Activated CD4-positive, alpha-beta memory T cell treated with anti-CD3 and anti-CD28 coated beads for 36 hours (primary cell): ENCODE measurements around the gene TAS2R50. TPM values are rescaled to one million over a fixed set of nuclear protein-coding genes. Genes with fewer than 3 reads are reported as not detected.

ENCODE experiments used
- CTCF ChIA-PET: fragments of 350-600 bp; sonication (Branson Sonifier 250); formaldehyde crosslinking; loops from one replicate; lab custom pipeline; 2021; ENCODE audit warnings: antibody characterized with exemption, inconsistent platforms; lab: Charles Lee
- POLR2A ChIA-PET: fragments of 350-600 bp; sonication (Branson Sonifier 250); formaldehyde crosslinking; loops from one replicate; lab custom pipeline; 2021; ENCODE audit warnings: antibody characterized with exemption; lab: Charles Lee
- DNase-seq: peaks from one replicate; pipeline ENCODE4 v3.0.0-alpha.2; 2020
- H3K27ac Mint-ChIP-seq: one replicate; pipeline ENCODE4 v1.8.0; 2021; ENCODE audit warnings: mixed read lengths
- H3K27me3 Mint-ChIP-seq: one replicate; pipeline ENCODE4 v1.8.0; 2021; ENCODE audit warnings: mixed read lengths
- H3K36me3 Mint-ChIP-seq: one replicate; pipeline ENCODE4 v1.8.0; 2021; ENCODE audit warnings: mixed read lengths
- H3K4me1 Mint-ChIP-seq: one replicate; pipeline ENCODE4 v1.8.0; 2021; ENCODE audit warnings: low read depth, mixed read lengths
- H3K4me3 Mint-ChIP-seq: one replicate; pipeline ENCODE4 v1.8.0; 2021; ENCODE audit warnings: mild to moderate bottlenecking, mixed read lengths
- H3K9me3 Mint-ChIP-seq: one replicate; pipeline ENCODE4 v1.8.0; 2021; ENCODE audit warnings: mixed read lengths
- intact Hi-C: fragments of 100-400 bp; cut with micrococcal nuclease; formaldehyde crosslinking; loops from one replicate; pipeline ENCODE4 v1.15.1; 2023
- total RNA-seq, 2 experiments: library from RNA; stranded (reverse); gene quantifications; one replicate each; pipeline ENCODE4 v1.2.3, GENCODE V29; 2021

TAS2R50 gene
- total RNA-seq, 2 experiments from 2014 or later, result not detected

DNA sequence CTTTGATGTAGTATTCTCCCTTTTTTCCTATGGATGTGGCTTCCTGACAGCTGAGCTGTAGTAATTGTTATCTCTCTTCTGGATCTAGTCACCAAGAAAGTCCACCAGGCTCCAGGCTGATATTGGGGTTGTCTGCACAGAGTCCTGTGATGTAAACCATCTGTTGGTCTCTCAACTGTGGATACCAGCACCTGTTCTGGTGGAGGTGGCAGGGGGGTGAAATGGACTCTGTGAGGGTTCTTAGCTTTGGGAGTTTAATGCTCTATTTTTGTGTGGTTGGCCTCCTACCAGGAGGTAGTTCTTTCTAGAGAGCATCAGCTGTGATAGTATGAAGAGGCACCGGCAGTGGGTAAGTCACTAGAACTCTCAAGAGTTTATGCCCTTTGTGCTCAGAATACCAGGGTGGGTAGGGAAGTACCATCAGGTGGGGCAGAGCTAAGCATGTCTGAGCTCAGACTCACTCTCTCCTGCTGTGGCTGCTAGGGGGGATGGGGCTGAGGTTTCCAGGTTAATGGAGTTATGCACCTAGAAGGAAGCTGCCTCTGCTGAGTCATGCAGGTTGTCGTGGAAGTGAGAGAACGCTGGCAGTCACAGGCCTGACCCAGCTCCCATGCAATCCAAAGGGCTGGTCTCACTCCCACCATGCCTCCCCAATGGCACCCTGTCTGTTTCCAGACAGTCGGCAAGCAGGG, 44.6 kb downstream of the TAS2R50 start:
- no peak overlapping the region for H3K4me3 Mint-ChIP-seq
- H3K36me3 Mint-ChIP-seq, result no peaks in the 10 kb centered on the region
- CTCF ChIA-PET, result no interaction called here
- peaks cover 5% of the 10 kb centered on the region for H3K9me3 Mint-ChIP-seq
- DNase-seq, result no peak
- POLR2A ChIA-PET, result no interaction called here
- no peak overlapping the region for H3K27ac Mint-ChIP-seq
- H3K27me3 Mint-ChIP-seq, result no peaks in the 10 kb centered on the region
- no peaks in the 10 kb centered on the region for H3K4me1 Mint-ChIP-seq
- intact Hi-C loops, result no loop called here

DNA sequence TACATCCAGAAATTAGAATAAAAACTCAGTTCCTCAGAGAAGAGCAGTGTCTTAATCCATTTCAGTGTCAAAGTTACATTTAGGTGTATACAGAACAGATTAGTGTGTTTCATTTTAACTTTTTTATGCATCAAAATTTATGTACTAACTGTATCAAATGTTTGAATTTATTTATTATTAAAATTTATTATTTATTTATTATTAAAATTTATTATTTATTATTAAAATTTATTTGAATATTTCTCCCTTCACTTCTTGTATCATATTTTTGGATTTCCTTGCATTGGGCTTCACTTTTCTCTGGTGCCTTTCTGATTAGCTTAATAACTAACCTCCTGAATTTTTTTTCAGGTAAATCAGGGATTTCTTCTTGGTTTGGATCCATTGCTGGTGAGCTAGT, 45.3 kb downstream of the TAS2R50 start:
- no peaks in the 10 kb centered on the region for H3K27me3 Mint-ChIP-seq
- no peak overlapping the region for H3K4me3 Mint-ChIP-seq
- H3K9me3 Mint-ChIP-seq, result peaks cover 2% of the 10 kb centered on the region
- no peaks in the 10 kb centered on the region for H3K4me1 Mint-ChIP-seq
- H3K27ac Mint-ChIP-seq, result no peak overlapping the region
- ChIA-PET CTCF (interaction anchor here (0.6 kb wide), 1 partner anchor 259 kb away, joined by 3 read pairs; no protein-coding TSS in a partner anchor), POLR2A (no interaction called here)
- intact Hi-C loops, result no loop called here
- H3K36me3 Mint-ChIP-seq, result no peaks in the 10 kb centered on the region
- DNase-seq, result no peak

DNA sequence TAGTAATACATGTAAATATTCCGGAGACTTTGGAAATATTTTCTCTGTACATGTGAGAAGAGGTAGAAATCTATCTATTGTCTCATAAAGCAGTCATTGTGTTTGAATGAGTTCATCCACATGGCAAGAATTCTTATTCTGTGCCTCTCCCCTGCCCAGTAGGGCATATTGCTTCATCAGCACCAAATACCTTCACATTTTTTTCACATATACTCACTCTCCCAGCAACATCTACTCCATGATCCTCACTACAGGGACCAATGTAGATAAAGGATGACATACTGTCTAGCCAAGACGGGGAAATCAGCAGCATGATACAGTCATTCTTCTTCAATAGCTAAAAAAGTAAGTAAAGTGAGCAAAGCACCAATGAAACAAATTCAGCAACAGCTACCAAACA, 46.3 kb downstream of the TAS2R50 start:
- no peak overlapping the region for H3K27ac Mint-ChIP-seq
- intact Hi-C loops, result no loop called here
- ChIA-PET CTCF (no interaction called here), POLR2A (no interaction called here)
- DNase-seq, result no peak
- no peaks in the 10 kb centered on the region for H3K4me1 Mint-ChIP-seq
- H3K9me3 Mint-ChIP-seq, result no peaks in the 10 kb centered on the region
- H3K36me3 Mint-ChIP-seq, result no peaks in the 10 kb centered on the region
- no peak overlapping the region for H3K4me3 Mint-ChIP-seq
- no peaks in the 10 kb centered on the region for H3K27me3 Mint-ChIP-seq

DNA sequence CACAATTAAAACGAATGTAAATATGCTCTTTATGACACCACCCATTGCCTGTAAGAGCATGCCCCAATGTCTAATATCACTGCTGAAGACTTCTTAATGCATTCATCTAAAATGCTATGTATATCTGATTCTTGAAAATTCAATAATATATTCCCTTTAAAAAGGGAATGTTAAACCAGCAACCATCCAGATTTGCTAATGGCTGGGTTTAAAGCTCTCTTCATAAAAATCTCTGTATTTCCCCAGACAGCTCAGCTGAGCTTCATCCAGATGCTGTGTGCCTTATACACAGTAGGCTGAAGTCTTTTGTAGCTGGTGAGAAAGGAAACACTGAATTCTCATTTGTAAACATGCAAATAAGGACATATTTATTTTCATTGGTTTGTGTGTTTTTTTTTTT, 47.5 kb downstream of the TAS2R50 start, which contains the start of gene TAS2R14:
Gene TAS2R14 (minus strand): TSS at position 101 of the 400 bp plus-strand sequence. CDS start 56 bp downstream, at position 45.
- intact Hi-C loops, result no loop called here
- Mint-ChIP-seq H3K4me1 (no peaks in the 10 kb centered on the region), H3K4me3 (no peak within 1 kb of the TSS), H3K36me3 (no peaks in the 10 kb centered on the region), H3K27me3 (no peaks in the 10 kb centered on the region), H3K9me3 (no peaks in the 10 kb centered on the region), H3K27ac (no peak within 1 kb of the TSS)
- POLR2A ChIA-PET, result no interaction called here
- DNase-seq, result no peak
- CTCF ChIA-PET, result no interaction called here

DNA sequence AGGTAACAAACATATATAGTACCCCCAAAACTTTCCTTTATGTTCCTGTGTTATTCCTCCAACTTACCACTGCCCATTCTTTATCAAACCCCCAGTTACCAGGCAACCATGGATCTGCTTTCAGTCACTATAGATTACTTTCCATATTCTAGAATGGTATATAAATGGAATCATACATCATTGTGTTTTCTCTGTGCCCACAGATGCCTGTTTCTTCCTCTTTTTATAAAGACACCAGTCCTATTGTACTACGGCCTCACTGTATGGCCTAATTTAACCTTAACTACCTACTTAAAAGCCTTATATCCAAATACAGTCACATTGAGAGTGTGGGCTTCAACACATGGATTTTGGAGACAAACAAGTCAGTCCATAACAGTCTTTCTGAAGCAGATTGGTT, 50.2 kb downstream of the TAS2R50 start:
- ChIA-PET CTCF (no interaction called here), POLR2A (no interaction called here)
- no peaks in the 10 kb centered on the region for H3K27me3 Mint-ChIP-seq
- H3K9me3 Mint-ChIP-seq, result no peaks in the 10 kb centered on the region
- intact Hi-C loops, result no loop called here
- DNase-seq, result no peak
- H3K27ac Mint-ChIP-seq, result no peak overlapping the region
- H3K36me3 Mint-ChIP-seq, result no peaks in the 10 kb centered on the region
- H3K4me1 Mint-ChIP-seq, result no peaks in the 10 kb centered on the region
- no peak overlapping the region for H3K4me3 Mint-ChIP-seq

Other genes starting within 250 kb of the TAS2R50 start
- gene TAS2R7, start 184.3 kb downstream of the TAS2R50 start, total RNA-seq, result not detected
- gene TAS2R8, start 179.6 kb downstream of the TAS2R50 start, total RNA-seq, result not detected
- not detected for gene TAS2R9, start 176.7 kb downstream of the TAS2R50 start, total RNA-seq
- not detected for gene TAS2R10, start 160.6 kb downstream of the TAS2R50 start, total RNA-seq
- gene PRR4, start 137.4 kb downstream of the TAS2R50 start, total RNA-seq, result under 1 TPM in 1 of 2 experiments, not detected in 1; 0.57 TPM
- gene PRH1, start 102.7 kb downstream of the TAS2R50 start, total RNA-seq, result 1 to 10 TPM; 6.5 to 6.6 TPM
- not detected for gene TAS2R13, start 77.3 kb downstream of the TAS2R50 start, total RNA-seq
- gene PRH2, start 57.7 kb downstream of the TAS2R50 start, total RNA-seq, result not detected
- 1 to 10 TPM in 1 of 2 experiments, under 1 TPM in 1; 0.62 to 1.2 TPM for gene TAS2R14, start 47.6 kb downstream of the TAS2R50 start, total RNA-seq
- under 1 TPM; 0.36 to 0.97 TPM for gene TAS2R20, start 11.4 kb upstream of the TAS2R50 start, total RNA-seq
- gene TAS2R19, start 35.7 kb upstream of the TAS2R50 start, total RNA-seq, result under 1 TPM; 0.92 to 0.93 TPM
- gene TAS2R31, start 44.5 kb upstream of the TAS2R50 start, total RNA-seq, result 1 to 10 TPM; 1.1 TPM
- gene TAS2R46, start 75.4 kb upstream of the TAS2R50 start, total RNA-seq, result under 1 TPM; 0.41 to 0.55 TPM
- gene TAS2R43, start 105.4 kb upstream of the TAS2R50 start, total RNA-seq, result under 1 TPM in 1 of 2 experiments, not detected in 1; 0.21 TPM
- gene TAS2R30, start 147.7 kb upstream of the TAS2R50 start, total RNA-seq, result under 1 TPM; 0.87 to 0.95 TPM
- gene SMIM10L1, start 184.3 kb upstream of the TAS2R50 start, total RNA-seq, result 1 to 10 TPM; 5.9 to 6.5 TPM
- not detected for gene TAS2R42, start 200.0 kb upstream of the TAS2R50 start, total RNA-seq